Left ventricle myocardium inferior (tissue), 1 donor: ENCODE measurements around the gene NEFH. TPM values are rescaled to one million over a fixed set of nuclear protein-coding genes. Genes with fewer than 3 reads are reported as not detected.

ENCODE experiments used
- DNase-seq: peaks from one replicate; pipeline ENCODE4 v3.0.0-alpha.2; 2020
- H3K27ac ChIP-seq: fragments of 200-600 bp; replicated peaks from 2 replicates; pipeline ENCODE4 v1.8.0; 2021
- H3K27me3 ChIP-seq: fragments of 200-600 bp; 2 replicates; pipeline ENCODE4 v1.8.0; 2021; ENCODE audit warnings: low read depth
- H3K36me3 ChIP-seq: fragments of 200-600 bp; 2 replicates; pipeline ENCODE4 v1.8.0; 2021
- H3K4me1 ChIP-seq: fragments of 200-600 bp; 2 replicates; pipeline ENCODE4 v1.8.0; 2021
- H3K4me3 ChIP-seq: fragments of 200-600 bp; 2 replicates; pipeline ENCODE4 v1.8.0; 2021; ENCODE audit warnings: mild to moderate bottlenecking, moderate library complexity
- H3K9me3 ChIP-seq: fragments of 200-600 bp; replicated peaks from 2 replicates; pipeline ENCODE4 v1.8.0; 2021
- intact Hi-C: fragments of 100-400 bp; cut with micrococcal nuclease; formaldehyde crosslinking; loops from one replicate; pipeline ENCODE4 v1.11.0; 2022
- total RNA-seq: library from RNA; stranded (reverse); fragmentation: NEBNext Ultra II Directional; extraction: Animal tissue kit (Norgen Biotek cat#: 25700); gene quantifications from one replicate; pipeline ENCODE4 v1.2.1, GENCODE V29; 2021
- TF ChIP-seq, protein P1 (sequence below): fragments of 200-600 bp; IDR thresholded peaks from 2 replicates; pipeline ENCODE4 v1.8.0; 2021; ENCODE audit warnings: antibody characterized with exemption, mild to moderate bottlenecking, borderline replicate concordance
- donor health status: DM: no; HTN: yes; CAD: no; lungs with severe emphysema.

The NEFH gene
- total RNA-seq, 1 donor from 2014 or later = 0.16 TPM

DNA sequence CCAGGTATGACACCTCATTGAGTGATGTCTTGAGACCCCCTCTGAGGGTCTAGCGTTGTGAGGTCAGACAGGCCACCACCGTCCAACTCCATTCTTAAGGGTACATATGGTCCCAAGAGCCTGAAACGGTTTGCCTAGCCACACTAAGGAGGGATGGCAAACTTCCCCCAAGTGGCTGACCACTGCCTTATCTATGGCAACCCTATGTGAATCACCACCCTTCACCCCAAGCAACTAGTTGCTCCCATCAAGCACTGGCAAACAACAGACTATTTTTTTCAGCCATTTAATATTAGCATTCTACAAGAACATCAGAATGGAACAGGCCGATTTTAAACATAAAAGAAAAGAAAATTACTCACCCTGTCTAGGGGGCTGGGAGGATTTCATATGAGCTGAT is 50.7 kb downstream of the NEFH start:
- H3K36me3 ChIP-seq = peaks cover 98% of the 10 kb centered on the region
- intact Hi-C loops = no loop called here

DNA sequence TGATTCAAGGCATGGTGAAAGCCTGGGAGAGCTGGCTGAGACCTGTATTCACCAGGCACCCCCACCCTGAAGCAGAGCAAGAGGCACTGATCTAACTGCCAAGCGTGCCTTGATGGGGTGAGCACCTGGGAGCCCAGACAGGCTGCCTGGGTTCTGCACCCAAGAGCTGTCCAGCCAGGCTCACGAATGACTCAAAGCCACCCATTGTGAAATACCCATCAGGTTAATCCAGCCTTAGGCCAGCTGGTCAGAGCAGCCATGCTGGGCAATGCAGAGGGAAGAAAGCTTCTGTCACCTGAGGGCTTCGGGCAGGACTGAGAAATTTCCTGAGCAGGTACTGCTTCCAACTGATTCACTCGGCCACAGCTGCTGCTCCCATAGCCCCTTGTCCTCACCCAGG is 51.4 kb downstream of the NEFH start:
- Histone ChIP-seq H3K36me3 (peaks cover 98% of the 10 kb centered on the region), H3K4me1 (no peaks in the 10 kb centered on the region), H3K4me3 (no peak overlapping the region), H3K27ac (no peak overlapping the region), H3K9me3 (no peaks in the 10 kb centered on the region), H3K27me3 (no peaks in the 10 kb centered on the region)
- no peak for DNase-seq
- intact Hi-C loops = no loop called here
- TF ChIP-seq, protein P1, sequence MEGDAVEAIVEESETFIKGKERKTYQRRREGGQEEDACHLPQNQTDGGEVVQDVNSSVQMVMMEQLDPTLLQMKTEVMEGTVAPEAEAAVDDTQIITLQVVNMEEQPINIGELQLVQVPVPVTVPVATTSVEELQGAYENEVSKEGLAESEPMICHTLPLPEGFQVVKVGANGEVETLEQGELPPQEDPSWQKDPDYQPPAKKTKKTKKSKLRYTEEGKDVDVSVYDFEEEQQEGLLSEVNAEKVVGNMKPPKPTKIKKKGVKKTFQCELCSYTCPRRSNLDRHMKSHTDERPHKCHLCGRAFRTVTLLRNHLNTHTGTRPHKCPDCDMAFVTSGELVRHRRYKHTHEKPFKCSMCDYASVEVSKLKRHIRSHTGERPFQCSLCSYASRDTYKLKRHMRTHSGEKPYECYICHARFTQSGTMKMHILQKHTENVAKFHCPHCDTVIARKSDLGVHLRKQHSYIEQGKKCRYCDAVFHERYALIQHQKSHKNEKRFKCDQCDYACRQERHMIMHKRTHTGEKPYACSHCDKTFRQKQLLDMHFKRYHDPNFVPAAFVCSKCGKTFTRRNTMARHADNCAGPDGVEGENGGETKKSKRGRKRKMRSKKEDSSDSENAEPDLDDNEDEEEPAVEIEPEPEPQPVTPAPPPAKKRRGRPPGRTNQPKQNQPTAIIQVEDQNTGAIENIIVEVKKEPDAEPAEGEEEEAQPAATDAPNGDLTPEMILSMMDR = no peak

More for the DNA sequence above, 50.7 kb downstream of the NEFH start:
- Histone ChIP-seq H3K27me3 (no peaks in the 10 kb centered on the region), H3K9me3 (no peaks in the 10 kb centered on the region), H3K4me3 (no peak overlapping the region), H3K4me1 (no peaks in the 10 kb centered on the region), H3K27ac (no peak overlapping the region)
- no peak for DNase-seq
- TF ChIP-seq, protein P1 = no peak

DNA sequence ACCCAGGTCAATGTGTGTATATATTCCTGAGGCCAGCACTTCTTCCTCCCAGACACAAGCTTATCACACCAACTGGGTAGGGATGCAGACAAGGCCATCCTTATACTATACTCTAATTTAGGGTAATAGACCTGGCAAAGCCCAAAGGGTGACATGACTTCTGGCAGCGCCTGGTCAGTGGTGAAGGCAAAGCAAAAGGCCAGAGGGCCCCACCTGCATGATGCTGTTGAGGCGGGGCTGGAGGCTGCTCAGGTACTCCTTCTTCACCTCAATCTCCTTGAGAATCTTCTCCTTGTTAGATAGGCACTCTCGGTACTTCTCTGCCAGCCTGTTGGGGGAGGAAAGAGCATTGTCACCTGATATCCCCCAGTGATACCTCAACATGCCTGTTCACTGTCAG is 56.4 kb downstream of the NEFH start:
- Histone ChIP-seq H3K9me3 (no peaks in the 10 kb centered on the region), H3K27me3 (no peaks in the 10 kb centered on the region), H3K36me3 (peaks cover 100% of the 10 kb centered on the region), H3K4me1 (no peaks in the 10 kb centered on the region), H3K27ac (no peak overlapping the region), H3K4me3 (no peak overlapping the region)
- TF ChIP-seq, protein P1 = no peak
- intact Hi-C loops = no loop called here
- DNase-seq = no peak

DNA sequence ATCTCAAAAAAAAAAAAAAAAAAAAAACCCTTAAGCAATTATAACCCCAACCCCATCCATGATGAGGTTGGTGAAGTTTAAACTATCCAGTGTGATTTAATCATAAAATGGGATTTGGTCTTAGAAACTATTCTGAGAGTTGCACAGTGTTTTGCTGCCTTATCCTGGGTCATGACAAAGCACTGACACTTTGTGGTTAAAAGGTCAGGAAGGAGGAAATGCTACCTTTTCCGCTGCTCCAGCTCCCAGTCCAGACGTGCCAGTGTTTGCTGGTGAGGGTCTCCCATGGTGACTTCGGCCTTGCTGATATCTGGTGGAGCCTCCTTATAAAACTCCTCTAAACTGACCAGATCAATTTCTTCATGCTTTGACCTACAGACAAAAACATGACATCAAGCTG is 59.1 kb downstream of the NEFH start:
- TF ChIP-seq, protein P1 = no peak
- H3K27ac ChIP-seq = no peak overlapping the region
- intact Hi-C loops = no loop called here

More for the DNA sequence above, 59.1 kb downstream of the NEFH start:
- H3K27me3 ChIP-seq = no peaks in the 10 kb centered on the region
- no peaks in the 10 kb centered on the region for H3K4me1 ChIP-seq
- H3K36me3 ChIP-seq = peaks cover 97% of the 10 kb centered on the region
- no peak for DNase-seq
- H3K9me3 ChIP-seq = no peaks in the 10 kb centered on the region
- no peak overlapping the region for H3K4me3 ChIP-seq

Other genes starting within 250 kb of the NEFH start
- gene RHBDD3, start 212.2 kb upstream of the NEFH start, total RNA-seq = 15.0 TPM
- 122 TPM for gene EWSR1, start 211.9 kb upstream of the NEFH start, total RNA-seq
- gene GAS2L1, start 173.6 kb upstream of the NEFH start, total RNA-seq = 22.4 TPM
- 1.4 TPM for gene RASL10A, start 164.5 kb upstream of the NEFH start, total RNA-seq
- 28.2 TPM for gene AP1B1, start 91.6 kb upstream of the NEFH start, total RNA-seq
- not detected for gene RFPL1, start 41.6 kb upstream of the NEFH start, total RNA-seq
- gene THOC5, start 73.5 kb downstream of the NEFH start, total RNA-seq = 39.3 TPM
- gene NIPSNAP1, start 100.9 kb downstream of the NEFH start, total RNA-seq = 17.2 TPM
- 38.5 TPM for gene NF2, start 123.4 kb downstream of the NEFH start, total RNA-seq
- not detected for gene CABP7, start 239.8 kb downstream of the NEFH start, total RNA-seq